Measurements from ENCODE around the gene SRC.

The SRC gene

GRCh38 chr20:37387519-37388269 lies 41.8 kb downstream of the SRC start:
- Histone ChIP-seq H3K27ac (no peak overlapping the region), H3K27me3 (peaks cover 41% of the 10 kb centered on the region), H3K4me3 (ENCODE audit: low read depth in 1 of 2, low read length in 1 of 2) (no peak overlapping the region), H3K4me1 (ENCODE audit: control insufficient read depth in 1 of 2, insufficient read depth in 1 of 2, low read depth in 1 of 2, low read length in 1 of 2) (peaks cover 8 to 10% of the 10 kb centered on the region in 2 experiments), H3K9me3 (no peaks in the 10 kb centered on the region), H3K36me3 (no peaks in the 10 kb centered on the region)
- TF ChIP-seq CTCF (IDR thresholded peaks at IDR 0.05): no peak

- Histone ChIP-seq H3K36me3 (no peaks in the 10 kb centered on the region), H3K27ac (no peak overlapping the region)
Observed at GRCh38 chr20:37388831-37389230, 42.9 kb downstream of the SRC start.

GRCh38 chr20:37389241-37389747 lies 43.4 kb downstream of the SRC start:
- TF ChIP-seq CTCF (IDR thresholded peaks at IDR 0.05): no peak
- Histone ChIP-seq H3K4me3 (ENCODE audit: low read depth in 1 of 2, low read length in 1 of 2) (no peak overlapping the region), H3K9me3 (no peaks in the 10 kb centered on the region), H3K4me1 (ENCODE audit: control insufficient read depth in 1 of 2, insufficient read depth in 1 of 2, low read depth in 1 of 2, low read length in 1 of 2) (peaks cover 3 to 7% of the 10 kb centered on the region in 2 experiments), H3K27me3 (peaks cover 25% of the 10 kb centered on the region), H3K36me3 (no peaks in the 10 kb centered on the region), H3K27ac (no peak overlapping the region)

More at GRCh38 chr20:37388831-37389230, 42.9 kb downstream of the SRC start:
- TF ChIP-seq CTCF (IDR thresholded peaks at IDR 0.05): no peak
- H3K27me3 ChIP-seq: peaks cover 29% of the 10 kb centered on the region
- H3K9me3 ChIP-seq: no peaks in the 10 kb centered on the region
- no peak overlapping the region for H3K4me3 ChIP-seq (ENCODE audit: low read depth in 1 of 2, low read length in 1 of 2)
- peaks cover 7 to 10% of the 10 kb centered on the region in 2 experiments for H3K4me1 ChIP-seq (ENCODE audit: control insufficient read depth in 1 of 2, insufficient read depth in 1 of 2, low read depth in 1 of 2, low read length in 1 of 2)

GRCh38 chr20:37389844-37390275 lies 43.9 kb downstream of the SRC start:
- TF ChIP-seq CTCF (IDR thresholded peaks at IDR 0.05): no peak
- H3K4me3 ChIP-seq (ENCODE audit: low read depth in 1 of 2, low read length in 1 of 2): no peak overlapping the region
- no peak overlapping the region for H3K27ac ChIP-seq
- H3K36me3 ChIP-seq: no peaks in the 10 kb centered on the region
- H3K9me3 ChIP-seq: no peaks in the 10 kb centered on the region
- peaks cover 1 to 3% of the 10 kb centered on the region in 2 experiments for H3K4me1 ChIP-seq (ENCODE audit: control insufficient read depth in 1 of 2, insufficient read depth in 1 of 2, low read depth in 1 of 2, low read length in 1 of 2)
- peaks cover 19% of the 10 kb centered on the region for H3K27me3 ChIP-seq

- Histone ChIP-seq H3K27ac (no peak overlapping the region), H3K27me3 (peaks cover 13% of the 10 kb centered on the region), H3K4me1 (ENCODE audit: control insufficient read depth in 1 of 2, insufficient read depth in 1 of 2, low read depth in 1 of 2, low read length in 1 of 2) (no peaks in the 10 kb centered on the region), H3K4me3 (ENCODE audit: low read depth in 1 of 2, low read length in 1 of 2) (no peak overlapping the region), H3K36me3 (no peaks in the 10 kb centered on the region), H3K9me3 (no peaks in the 10 kb centered on the region)
- TF ChIP-seq CTCF (IDR thresholded peaks at IDR 0.05): no peak
Observed at GRCh38 chr20:37390503-37390890, 44.6 kb downstream of the SRC start.
